B cell (primary cell): ENCODE data around the gene KRT82. TPM values are rescaled to one million over a fixed set of nuclear protein-coding genes. Genes with fewer than 3 reads are reported as not detected.

ENCODE experiments used
- ATAC-seq: fragments of 200-7000 bp; cut with Tn5 transposase; one replicate; pipeline ENCODE4 v1.10.0; 2021; ENCODE audit warnings: low read depth, mild to moderate bottlenecking, moderate number of reproducible peaks, moderate library complexity
- CTCF ChIA-PET: fragments of 350-600 bp; sonication (Branson Sonifier 250); formaldehyde crosslinking; loops from one replicate; lab custom pipeline; 2021; ENCODE audit warnings: antibody characterized with exemption, inconsistent platforms; lab: Charles Lee
- POLR2A ChIA-PET: fragments of 350-600 bp; sonication (Branson Sonifier 250); formaldehyde crosslinking; loops from one replicate; lab custom pipeline; 2021; ENCODE audit warnings: antibody characterized with exemption; lab: Charles Lee
- DNase-seq: peaks from one replicate; pipeline ENCODE4 v3.0.0; 2013
- H2AFZ ChIP-seq: 2 replicates; pipeline ENCODE4 v1.6.1; 2012; ENCODE audit warnings: mild to moderate bottlenecking, low read depth, low read length; ENCODE audit not compliant: insufficient read depth, poor library complexity, severe bottlenecking
- H3K27ac ChIP-seq, 2 donors: 1 replicate in 1 of 2; 2 replicates in 1 of 2; pipeline ENCODE4 v1.5.1; 2012 to 2013; ENCODE audit warnings: low read length in 2 of 2, mild to moderate bottlenecking in 2 of 2, moderate library complexity in 1 of 2
- H3K27me3 ChIP-seq, 4 experiments: fragments of 200-600 bp in 1 of 4; sonication (generic) in 1 of 4; replicated peaks in 1 of 4; 1 replicate in 2 of 4; 2 replicates in 2 of 4; pipeline versions ENCODE4 v1.6.1 to v1.7.0; 2013 to 2016; ENCODE audit warnings: low read length in 3 of 4, mild to moderate bottlenecking in 2 of 4, mixed read lengths in 1 of 4, moderate library complexity in 1 of 4; ENCODE audit not compliant: insufficient read depth in 4 of 4, control insufficient read depth in 3 of 4; ENCODE audit errors: control extremely low read depth in 1 of 4
- H3K36me3 ChIP-seq, 2 experiments: replicated peaks in 1 of 2; 1 replicate in 1 of 2; 2 replicates in 1 of 2; pipeline versions ENCODE4 v1.6.1 to v1.7.1; 2013; ENCODE audit warnings: low read length in 1 of 2; ENCODE audit not compliant: insufficient read depth in 2 of 2, control insufficient read depth in 1 of 2; ENCODE audit errors: control extremely low read depth in 1 of 2, extremely low read depth in 1 of 2
- H3K4me1 ChIP-seq, 2 donors: fragments of 200-600 bp in 1 of 2; sonication (generic) in 1 of 2; 1 replicate in 1 of 2; 2 replicates in 1 of 2; pipeline versions ENCODE4 v1.5.1 to v1.6.1; 2013 to 2017; ENCODE audit warnings: low read length in 2 of 2; ENCODE audit not compliant: control insufficient read depth in 2 of 2, insufficient read depth in 2 of 2
- H3K4me2 ChIP-seq: replicated peaks from 2 replicates; pipeline ENCODE3; 2012; ENCODE audit warnings: mild to moderate bottlenecking, low read depth, low read length; ENCODE audit not compliant: poor library complexity, severe bottlenecking
- H3K4me3 ChIP-seq, 5 experiments: fragments of 200-600 bp in 1 of 5; sonication (generic) in 1 of 5; 1 replicate in 3 of 5; 2 replicates in 2 of 5; pipeline versions ENCODE4 v1.5.1 to v1.7.0; 2011 to 2016; ENCODE audit warnings: low read length in 4 of 5, mild to moderate bottlenecking in 4 of 5, low read depth in 2 of 5, control low read depth in 1 of 5, moderate library complexity in 1 of 5; ENCODE audit not compliant: insufficient read depth in 1 of 5; ENCODE audit errors: control extremely low read depth in 1 of 5, extremely low read depth in 1 of 5
- H3K79me2 ChIP-seq: fragments of 200-600 bp; sonication (generic); one replicate; pipeline ENCODE4 v1.6.0; 2016; ENCODE audit warnings: low read length; ENCODE audit not compliant: control insufficient read depth, insufficient read depth
- H3K9ac ChIP-seq: fragments of 200-600 bp; sonication (generic); 2 replicates; pipeline ENCODE4 v1.6.1; 2017; ENCODE audit warnings: mild to moderate bottlenecking, low read length, moderate library complexity
- H3K9me3 ChIP-seq, 3 donors: one replicate each; pipeline versions ENCODE4 v1.6.1 to v1.7.1; 2013; ENCODE audit warnings: low read length in 2 of 3; ENCODE audit not compliant: control insufficient read depth in 2 of 3, insufficient read depth in 1 of 3; ENCODE audit errors: control extremely low read depth in 1 of 3
- H4K20me1 ChIP-seq: 2 replicates; pipeline ENCODE4 v1.6.0; 2012; ENCODE audit warnings: mild to moderate bottlenecking, low read length; ENCODE audit not compliant: insufficient read depth, control insufficient read depth, poor library complexity, severe bottlenecking
- H3K27ac Mint-ChIP-seq: one replicate; pipeline ENCODE4 v1.8.0; 2021; ENCODE audit warnings: mixed read lengths
- H3K27me3 Mint-ChIP-seq: one replicate; pipeline ENCODE4 v1.8.0; 2021; ENCODE audit warnings: mixed read lengths
- H3K4me1 Mint-ChIP-seq: one replicate; pipeline ENCODE4 v1.8.0; 2021; ENCODE audit warnings: mixed read lengths
- H3K4me3 Mint-ChIP-seq: one replicate; pipeline ENCODE4 v1.8.0; 2021; ENCODE audit warnings: mixed read lengths
- H3K9me3 Mint-ChIP-seq: one replicate; pipeline ENCODE4 v1.8.0; 2022; ENCODE audit warnings: mixed read lengths; ENCODE audit not compliant: insufficient read depth
- EZH2 ChIP-seq: IDR thresholded peaks from 2 replicates; pipeline ENCODE4 v1.6.1; 2012; ENCODE audit warnings: borderline replicate concordance, low read depth, mild to moderate bottlenecking, moderate library complexity, low read length; ENCODE audit not compliant: insufficient read depth, poor library complexity, severe bottlenecking
- WGBS: methylation state at CpG from one replicate; pipeline ENCODE4 v1.1.5; 2013; ENCODE audit warnings: missing lambda C conversion rate; ENCODE audit not compliant: insufficient coverage; 5-methylcytosine and 5-hydroxymethylcytosine counted together
- intact Hi-C: fragments of 100-400 bp; cut with micrococcal nuclease; formaldehyde crosslinking; loops from one replicate; pipeline ENCODE4 v1.10.0; 2022
- polyA plus RNA-seq: library from polyadenylated mRNA; depleted of rRNA; stranded (reverse); fragments of >200 nt; gene quantifications from 2 replicates; pipeline ENCODE4 v1.2.3, GENCODE V29; 2012
- total RNA-seq, 2 donors: library from RNA; stranded (reverse); fragments of 120-200 nt in 1 of 2; gene quantifications; 1 replicate in 1 of 2; 2 replicates in 1 of 2; pipeline versions ENCODE4 v1.2.3 to v1.2.4, GENCODE V29; 2013 to 2022
- TF ChIP-seq, protein P1 (sequence below): fragments of 200-600 bp; IDR thresholded peaks from one replicate; pipeline ENCODE4 v1.8.0; 2022; ENCODE audit warnings: antibody characterized with exemption, mild to moderate bottlenecking

The KRT82 gene
- total and polyA plus RNA-seq, 2 donors (not counting 1 experiment from before 2014, with no cell fraction given) = not detected

DNA sequence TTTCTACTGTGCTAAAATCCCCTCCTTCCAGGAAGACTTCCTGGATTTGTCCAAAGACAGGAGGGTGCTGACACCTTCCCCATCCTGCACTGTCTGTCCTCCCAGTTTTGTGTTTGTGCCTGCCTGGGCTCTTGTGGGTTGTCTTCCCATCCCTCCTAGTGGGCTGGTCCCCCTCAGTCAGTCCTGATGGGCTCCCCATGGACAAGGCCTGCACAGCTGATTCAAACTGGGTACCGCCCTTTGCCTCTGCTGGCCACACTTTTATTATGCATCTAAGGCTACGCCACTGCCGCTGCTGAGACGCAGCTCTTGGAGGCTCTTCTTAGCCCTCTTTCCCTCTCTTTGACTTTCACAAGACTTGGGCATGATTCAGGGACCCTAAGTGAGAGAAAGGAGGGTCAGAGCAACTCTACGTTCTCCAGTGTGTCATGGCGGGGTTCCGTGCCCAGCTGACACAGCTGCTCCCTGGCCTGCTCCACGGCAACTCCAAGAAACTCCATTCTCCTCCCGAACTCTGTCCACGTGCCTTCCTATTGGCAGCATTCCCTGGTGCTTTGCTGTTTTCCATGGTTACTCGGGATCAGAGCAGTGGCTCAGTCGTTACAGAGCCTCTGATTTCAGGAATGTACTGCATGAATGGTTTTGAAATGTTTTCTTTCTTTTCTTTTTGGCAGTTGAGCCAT, 35.1 kb downstream of the KRT82 start:
- Mint-ChIP-seq H3K27ac (no peak overlapping the region), H3K4me3 (no peak overlapping the region), H3K27me3 (peaks cover 27% of the 10 kb centered on the region), H3K4me1 (no peaks in the 10 kb centered on the region), H3K9me3 (peaks cover 3% of the 10 kb centered on the region)
- Histone ChIP-seq H3K27me3 (peaks cover 0 to 11% (median 4%) of the 10 kb centered on the region in 4 experiments), H3K9me3 (no peaks in the 10 kb centered on the region), H3K4me3 (no peak overlapping the region), H3K36me3 (no peaks in the 10 kb centered on the region), H3K9ac (no peak overlapping the region), H3K4me1 (no peaks in the 10 kb centered on the region), H4K20me1 (no peaks in the 10 kb centered on the region), H3K79me2 (no peaks in the 10 kb centered on the region), H3K27ac (no peak overlapping the region), H2AFZ (no peak overlapping the region), H3K4me2 (no peak overlapping the region)
- ATAC-seq = no peak
- TF ChIP-seq, protein P1, sequence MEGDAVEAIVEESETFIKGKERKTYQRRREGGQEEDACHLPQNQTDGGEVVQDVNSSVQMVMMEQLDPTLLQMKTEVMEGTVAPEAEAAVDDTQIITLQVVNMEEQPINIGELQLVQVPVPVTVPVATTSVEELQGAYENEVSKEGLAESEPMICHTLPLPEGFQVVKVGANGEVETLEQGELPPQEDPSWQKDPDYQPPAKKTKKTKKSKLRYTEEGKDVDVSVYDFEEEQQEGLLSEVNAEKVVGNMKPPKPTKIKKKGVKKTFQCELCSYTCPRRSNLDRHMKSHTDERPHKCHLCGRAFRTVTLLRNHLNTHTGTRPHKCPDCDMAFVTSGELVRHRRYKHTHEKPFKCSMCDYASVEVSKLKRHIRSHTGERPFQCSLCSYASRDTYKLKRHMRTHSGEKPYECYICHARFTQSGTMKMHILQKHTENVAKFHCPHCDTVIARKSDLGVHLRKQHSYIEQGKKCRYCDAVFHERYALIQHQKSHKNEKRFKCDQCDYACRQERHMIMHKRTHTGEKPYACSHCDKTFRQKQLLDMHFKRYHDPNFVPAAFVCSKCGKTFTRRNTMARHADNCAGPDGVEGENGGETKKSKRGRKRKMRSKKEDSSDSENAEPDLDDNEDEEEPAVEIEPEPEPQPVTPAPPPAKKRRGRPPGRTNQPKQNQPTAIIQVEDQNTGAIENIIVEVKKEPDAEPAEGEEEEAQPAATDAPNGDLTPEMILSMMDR = no peak
- CTCF ChIA-PET = interaction anchor here (1.4 to 3.0 kb wide), 3 partner anchors 13 to 610 kb away, joined by 3 to 16 read pairs (median 7); no protein-coding TSS in a partner anchor
- DNase-seq = no peak
- 89% methylated on average over 8 of the region's 12 CpGs for WGBS
- intact Hi-C loops = no loop called here
- POLR2A ChIA-PET = no interaction called here

DNA sequence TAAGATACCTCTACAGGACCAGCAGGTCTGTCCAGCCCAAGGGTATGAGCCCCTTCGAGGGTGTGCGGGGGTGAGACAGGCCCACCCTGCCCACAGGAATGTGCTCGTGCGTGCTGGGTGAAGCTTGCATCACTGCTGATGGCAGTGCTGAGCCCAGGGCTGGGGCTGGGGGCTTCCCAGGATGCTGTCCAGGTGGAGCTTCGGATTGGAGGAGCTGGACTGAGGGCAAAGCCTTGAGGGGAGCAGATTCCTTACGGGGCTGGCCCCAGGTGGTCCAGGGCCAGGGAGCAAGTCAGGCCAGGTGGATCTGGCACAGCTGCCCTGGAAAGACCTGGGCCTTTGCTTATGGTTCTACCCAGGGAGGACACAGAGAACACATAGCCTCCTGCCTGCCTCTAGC, 36.3 kb downstream of the KRT82 start:
- H3K4me3 ChIP-seq = no peak overlapping the region
- no peaks in the 10 kb centered on the region for H3K36me3 ChIP-seq
- no peaks in the 10 kb centered on the region for H3K4me1 ChIP-seq
- Mint-ChIP-seq H3K4me3 (no peak overlapping the region), H3K27ac (no peak overlapping the region), H3K27me3 (peaks cover 24% of the 10 kb centered on the region), H3K4me1 (peaks cover 1% of the 10 kb centered on the region), H3K9me3 (peaks cover 3% of the 10 kb centered on the region)
- H3K79me2 ChIP-seq = no peaks in the 10 kb centered on the region
- no peak for DNase-seq
- no peak overlapping the region for H3K27ac ChIP-seq
- ChIA-PET CTCF (interaction anchor here (1.3 kb wide), 1 partner anchor 8 kb away, joined by 3 read pairs; no protein-coding TSS in a partner anchor), POLR2A (no interaction called here)
- H2AFZ ChIP-seq = no peak overlapping the region
- ATAC-seq = no peak
- no peak overlapping the region for H3K4me2 ChIP-seq
- 81% methylated on average over 6 of the region's 6 CpGs for WGBS
- TF ChIP-seq, protein P1 = no peak
- TF ChIP-seq EZH2 = no peak
- no peaks in the 10 kb centered on the region for H4K20me1 ChIP-seq
- no peak overlapping the region for H3K9ac ChIP-seq
- H3K27me3 ChIP-seq = peaks cover 0 to 13% (median 3%) of the 10 kb centered on the region in 4 experiments
- H3K9me3 ChIP-seq = no peaks in the 10 kb centered on the region
- intact Hi-C loops = no loop called here
